ENCODE measurements around the gene KPNA2. TPM values are rescaled to one million over a fixed set of nuclear protein-coding genes. Genes with fewer than 3 reads are reported as not detected.
A peak's percentile ranks its signal among the peaks of the same experiment; 100 is the strongest.
"Not testable (repeated sequence)": the region's sequence is repeated elsewhere in the genome, so short reads cannot be mapped to it uniquely, and the experiment has no call there.

The KPNA2 gene
- total and polyA plus RNA-seq, 2 of the 13 experiments (the other 11 are each of a cell fraction or from before 2014, with no cell fraction given) = 111 to 305 TPM

- TF ChIP-seq, protein P1, sequence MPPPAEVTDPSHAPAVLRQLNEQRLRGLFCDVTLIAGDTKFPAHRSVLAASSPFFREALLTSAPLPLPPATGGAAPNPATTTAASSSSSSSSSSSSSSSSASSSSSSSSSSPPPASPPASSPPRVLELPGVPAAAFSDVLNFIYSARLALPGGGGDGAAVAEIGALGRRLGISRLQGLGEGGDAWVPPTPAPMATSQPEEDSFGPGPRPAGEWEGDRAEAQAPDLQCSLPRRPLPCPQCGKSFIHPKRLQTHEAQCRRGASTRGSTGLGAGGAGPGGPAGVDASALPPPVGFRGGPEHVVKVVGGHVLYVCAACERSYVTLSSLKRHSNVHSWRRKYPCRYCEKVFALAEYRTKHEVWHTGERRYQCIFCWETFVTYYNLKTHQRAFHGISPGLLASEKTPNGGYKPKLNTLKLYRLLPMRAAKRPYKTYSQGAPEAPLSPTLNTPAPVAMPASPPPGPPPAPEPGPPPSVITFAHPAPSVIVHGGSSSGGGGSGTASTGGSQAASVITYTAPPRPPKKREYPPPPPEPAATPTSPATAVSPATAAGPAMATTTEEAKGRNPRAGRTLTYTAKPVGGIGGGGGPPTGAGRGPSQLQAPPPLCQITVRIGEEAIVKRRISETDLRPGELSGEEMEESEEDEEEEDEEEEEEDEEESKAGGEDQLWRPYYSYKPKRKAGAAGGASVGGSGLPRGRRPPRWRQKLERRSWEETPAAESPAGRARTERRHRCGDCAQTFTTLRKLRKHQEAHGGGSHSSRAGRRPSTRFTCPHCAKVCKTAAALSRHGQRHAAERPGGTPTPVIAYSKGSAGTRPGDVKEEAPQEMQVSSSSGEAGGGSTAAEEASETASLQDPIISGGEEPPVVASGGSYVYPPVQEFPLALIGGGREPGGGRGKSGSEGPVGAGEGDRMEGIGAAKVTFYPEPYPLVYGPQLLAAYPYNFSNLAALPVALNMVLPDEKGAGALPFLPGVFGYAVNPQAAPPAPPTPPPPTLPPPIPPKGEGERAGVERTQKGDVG (CRISPR knock-in tag; IDR thresholded peaks at IDR 0.05; ENCODE audit: borderline replicate concordance) = no peak
- no peak for TF ChIP-seq ZNF737 (CRISPR knock-in tag; IDR thresholded peaks at IDR 0.05; ENCODE audit: borderline replicate concordance)
These were observed 18.7 kb upstream of the KPNA2 start (continued) for GRCh38 chr17:68016838-68017237.

DNA sequence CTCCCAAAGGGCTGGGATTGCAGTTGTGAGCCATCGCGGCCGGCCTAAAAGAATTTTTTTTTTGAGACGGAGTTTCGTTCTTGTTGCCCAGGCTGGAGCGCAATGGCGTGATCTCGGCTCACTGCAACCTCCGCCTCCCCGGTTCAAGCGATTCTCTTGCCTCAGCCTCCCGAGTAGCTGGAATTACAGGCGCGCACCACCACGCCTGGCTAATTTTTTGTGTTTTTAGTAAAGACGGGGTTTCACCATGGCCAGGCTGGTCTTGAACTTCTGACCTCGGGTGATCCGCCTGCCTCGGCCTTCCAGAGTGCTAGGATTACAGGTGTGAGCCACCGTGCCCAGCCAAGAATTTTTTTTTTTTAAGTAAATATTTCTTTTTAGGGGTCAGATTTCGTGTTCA is 17.0 kb upstream of the KPNA2 start:
- H3K36me3 ChIP-seq (replicated peaks in 1 of 2; ENCODE audit: control insufficient read depth in 1 of 2, insufficient read depth in 2 of 2, low read length in 2 of 2); BruUV-seq (replicated peaks); H4K20me1 ChIP-seq (ENCODE audit: insufficient read depth, low read length); FAIRE-seq; H3K9ac ChIP-seq (ENCODE audit: insufficient read depth, low read depth, low read length); DNase-seq (ENCODE audit: low spot score); H3K27me3 ChIP-seq (ENCODE audit: control insufficient read depth in 1 of 2, insufficient read depth in 2 of 2, low read length in 2 of 2); H3K4me3 ChIP-seq (replicated peaks in 1 of 3; ENCODE audit: insufficient read depth in 1 of 3, low read depth in 2 of 3, low read length in 3 of 3); H2AFZ ChIP-seq (ENCODE audit: low read length); ATAC-seq; in situ Hi-C loops (cut with HindIII; ENCODE audit: extremely low pct_ligation_motif_present, low pct_unique_long_range_greater_than_20kb); H3K27ac ChIP-seq (ENCODE audit: extremely low read length, insufficient read depth, low read length); H3K79me2 ChIP-seq (ENCODE audit: insufficient read depth, low read length); CTCF ChIA-PET (ENCODE audit: low intra/inter-chr PET ratio, low total read pairs); H3K9me3 ChIP-seq (ENCODE audit: low read length); intact Hi-C loops (cut with micrococcal nuclease; ENCODE audit: unreplicated experiment): not testable (repeated sequence)
- TF ChIP-seq ZBTB38 (CRISPR knock-in tag; IDR thresholded peaks at IDR 0.05) (peak; percentile 23; the same call in 1 of the 2 replicates), ADNP (CRISPR knock-in tag; IDR thresholded peaks at IDR 0.05) (peak; percentile 74), ZMYM3 (CRISPR knock-in tag; IDR thresholded peaks at IDR 0.05) (peak; percentile 20; the same call in 1 of the 2 replicates), FOXA3 (CRISPR knock-in tag; IDR thresholded peaks at IDR 0.05) (0 out of 2 replicates have a peak, but pooled peaks have one; percentile 6), ZNF234 (CRISPR knock-in tag; conservative IDR thresholded peaks at IDR 0.05) (0 out of 2 replicates have a peak, but pooled peaks have one; percentile 44), ZMYM2 (CRISPR knock-in tag; IDR thresholded peaks at IDR 0.05) (peak; percentile 59), ZNF605 (CRISPR knock-in tag; IDR thresholded peaks at IDR 0.05) (0 out of 2 replicates have a peak, but pooled peaks have one; percentile 30), SIX1 (CRISPR knock-in tag; IDR thresholded peaks at IDR 0.05; ENCODE audit: borderline replicate concordance) (peak; percentile 31; the same call in 1 of the 2 replicates), KDM1A (CRISPR knock-in tag; IDR thresholded peaks at IDR 0.05) (0 out of 2 replicates have a peak, but pooled peaks have one; percentile 19), CHD4 (IDR thresholded peaks at IDR 0.05; ENCODE audit: borderline replicate concordance, low read length) (peak; percentile 26; the same call in 1 of the 2 replicates)
- TF ChIP-seq, protein P2, sequence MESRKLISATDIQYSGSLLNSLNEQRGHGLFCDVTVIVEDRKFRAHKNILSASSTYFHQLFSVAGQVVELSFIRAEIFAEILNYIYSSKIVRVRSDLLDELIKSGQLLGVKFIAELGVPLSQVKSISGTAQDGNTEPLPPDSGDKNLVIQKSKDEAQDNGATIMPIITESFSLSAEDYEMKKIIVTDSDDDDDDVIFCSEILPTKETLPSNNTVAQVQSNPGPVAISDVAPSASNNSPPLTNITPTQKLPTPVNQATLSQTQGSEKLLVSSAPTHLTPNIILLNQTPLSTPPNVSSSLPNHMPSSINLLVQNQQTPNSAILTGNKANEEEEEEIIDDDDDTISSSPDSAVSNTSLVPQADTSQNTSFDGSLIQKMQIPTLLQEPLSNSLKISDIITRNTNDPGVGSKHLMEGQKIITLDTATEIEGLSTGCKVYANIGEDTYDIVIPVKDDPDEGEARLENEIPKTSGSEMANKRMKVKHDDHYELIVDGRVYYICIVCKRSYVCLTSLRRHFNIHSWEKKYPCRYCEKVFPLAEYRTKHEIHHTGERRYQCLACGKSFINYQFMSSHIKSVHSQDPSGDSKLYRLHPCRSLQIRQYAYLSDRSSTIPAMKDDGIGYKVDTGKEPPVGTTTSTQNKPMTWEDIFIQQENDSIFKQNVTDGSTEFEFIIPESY (CRISPR knock-in tag; IDR thresholded peaks at IDR 0.05) = peak; percentile 27
- WGBS (ENCODE audit: low lambda C conversion rate) = 69% methylated on average over 21 of the region's 21 CpGs
- Histone ChIP-seq H3K4me1 (ENCODE audit: insufficient read depth, low read length) (peaks cover 54% of the 10 kb centered on the region), H3K4me2 (ENCODE audit: low read depth, low read length) (0 out of 2 replicates have a peak overlapping the region, but pooled peaks have one; percentile 63)
- POLR2A ChIA-PET = interaction anchor here (0.6 to 1.6 kb wide), 2 partner anchors 9 to 22 kb away, joined by 3 to 6 read pairs; partner anchors contain the start of gene C17orf58

All from HepG2 (cell line).